ENCODE measurements around the gene BIRC7.

The BIRC7 gene

DNA sequence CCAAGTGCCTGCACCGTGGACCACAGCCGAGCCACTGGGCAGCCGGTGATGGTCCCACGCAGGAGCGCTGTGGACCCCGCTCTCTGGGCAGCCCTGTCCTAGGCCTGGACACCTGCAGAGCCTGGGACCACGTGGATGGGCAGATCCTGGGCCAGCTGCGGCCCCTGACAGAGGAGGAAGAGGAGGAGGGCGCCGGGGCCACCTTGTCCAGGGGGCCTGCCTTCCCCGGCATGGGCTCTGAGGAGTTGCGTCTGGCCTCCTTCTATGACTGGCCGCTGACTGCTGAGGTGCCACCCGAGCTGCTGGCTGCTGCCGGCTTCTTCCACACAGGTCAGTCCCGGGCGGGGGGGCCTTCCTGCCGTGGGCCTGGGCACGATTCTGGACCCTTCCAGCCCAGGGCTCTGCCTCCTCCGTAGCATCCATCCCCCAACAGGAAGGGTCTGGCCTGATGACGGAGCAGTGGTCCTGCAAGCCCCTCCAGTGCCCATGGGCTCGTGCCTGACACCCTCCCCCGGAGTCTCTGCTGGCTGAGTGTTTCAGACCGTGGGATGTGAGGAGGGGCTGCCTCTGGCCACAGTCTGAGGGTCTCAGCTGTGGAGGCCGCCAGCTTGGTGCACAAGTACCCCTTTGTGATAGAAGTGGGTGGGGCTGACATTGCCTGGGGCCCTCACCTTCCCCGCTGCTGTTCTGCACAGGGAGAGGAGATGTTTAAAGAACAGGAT is 572 bp downstream of the BIRC7 start:
- in situ Hi-C loops (cut with MboI; ENCODE audit: low sequenced_read_pairs, unreplicated experiment), result no loop called here
- TF ChIP-seq, protein P1, sequence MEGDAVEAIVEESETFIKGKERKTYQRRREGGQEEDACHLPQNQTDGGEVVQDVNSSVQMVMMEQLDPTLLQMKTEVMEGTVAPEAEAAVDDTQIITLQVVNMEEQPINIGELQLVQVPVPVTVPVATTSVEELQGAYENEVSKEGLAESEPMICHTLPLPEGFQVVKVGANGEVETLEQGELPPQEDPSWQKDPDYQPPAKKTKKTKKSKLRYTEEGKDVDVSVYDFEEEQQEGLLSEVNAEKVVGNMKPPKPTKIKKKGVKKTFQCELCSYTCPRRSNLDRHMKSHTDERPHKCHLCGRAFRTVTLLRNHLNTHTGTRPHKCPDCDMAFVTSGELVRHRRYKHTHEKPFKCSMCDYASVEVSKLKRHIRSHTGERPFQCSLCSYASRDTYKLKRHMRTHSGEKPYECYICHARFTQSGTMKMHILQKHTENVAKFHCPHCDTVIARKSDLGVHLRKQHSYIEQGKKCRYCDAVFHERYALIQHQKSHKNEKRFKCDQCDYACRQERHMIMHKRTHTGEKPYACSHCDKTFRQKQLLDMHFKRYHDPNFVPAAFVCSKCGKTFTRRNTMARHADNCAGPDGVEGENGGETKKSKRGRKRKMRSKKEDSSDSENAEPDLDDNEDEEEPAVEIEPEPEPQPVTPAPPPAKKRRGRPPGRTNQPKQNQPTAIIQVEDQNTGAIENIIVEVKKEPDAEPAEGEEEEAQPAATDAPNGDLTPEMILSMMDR (IDR thresholded peaks at IDR 0.05; ENCODE audit: borderline replicate concordance, control extremely low read depth, extremely low read depth, insufficient read depth, missing control alignments), result no peak
- no peak for DNase-seq (ENCODE audit: low spot score)

DNA sequence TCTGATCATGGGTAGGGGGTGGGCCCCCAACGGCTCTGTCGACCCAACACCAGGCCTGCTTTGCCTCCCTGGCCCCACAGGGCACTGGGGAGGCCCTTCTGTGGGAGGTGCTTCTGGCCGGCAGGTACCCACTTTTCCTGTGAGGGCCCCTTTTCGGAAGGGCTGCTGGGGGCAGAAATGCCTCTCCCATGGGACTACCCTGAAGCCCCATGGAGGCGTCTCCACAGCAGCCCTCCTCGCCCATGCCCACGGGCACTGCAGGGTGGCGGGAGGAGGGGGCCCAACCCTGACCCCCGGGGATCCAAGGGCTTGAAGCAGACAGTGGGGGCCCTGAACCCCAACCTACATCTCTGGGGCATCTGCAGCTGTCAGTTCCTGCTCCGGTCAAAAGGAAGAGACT is 2.3 kb downstream of the BIRC7 start:
- TF ChIP-seq, protein P1 (IDR thresholded peaks at IDR 0.05; ENCODE audit: borderline replicate concordance, control extremely low read depth, extremely low read depth, insufficient read depth, missing control alignments), result no peak
- in situ Hi-C loops (cut with MboI; ENCODE audit: low sequenced_read_pairs, unreplicated experiment), result no loop called here
- no peak for DNase-seq (ENCODE audit: low spot score)

DNA sequence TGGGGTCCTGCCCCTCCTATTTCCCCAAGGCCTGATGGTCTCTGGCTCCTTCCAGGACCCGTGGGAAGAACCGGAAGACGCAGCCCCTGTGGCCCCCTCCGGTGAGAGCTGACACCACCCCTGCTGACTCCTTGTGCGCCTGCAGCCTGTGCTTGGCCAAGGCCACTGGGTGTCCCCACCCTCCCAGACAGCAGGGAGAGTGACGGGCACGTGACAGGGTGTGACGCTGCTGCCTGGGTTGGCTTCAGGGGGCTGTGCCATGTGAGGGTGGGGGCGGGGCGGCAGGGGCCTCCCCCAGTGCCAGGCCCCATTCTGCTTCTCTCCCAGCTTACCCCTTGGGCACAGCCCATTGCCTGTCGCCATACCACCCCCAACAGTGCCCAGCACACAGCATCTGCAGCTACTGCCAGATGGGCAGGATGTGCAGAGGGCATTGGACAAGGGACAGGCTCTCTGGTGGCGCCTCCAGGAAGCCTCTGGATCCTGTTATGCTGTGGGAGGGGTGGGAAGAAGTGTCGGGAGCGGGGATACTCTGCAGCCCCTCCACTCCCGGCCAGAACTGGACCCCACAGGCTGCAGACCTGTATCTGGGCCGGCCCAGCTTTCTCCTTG is 2.9 kb downstream of the BIRC7 start:
- no peak for DNase-seq (ENCODE audit: low spot score)
- in situ Hi-C loops (cut with MboI; ENCODE audit: low sequenced_read_pairs, unreplicated experiment), result no loop called here

DNA sequence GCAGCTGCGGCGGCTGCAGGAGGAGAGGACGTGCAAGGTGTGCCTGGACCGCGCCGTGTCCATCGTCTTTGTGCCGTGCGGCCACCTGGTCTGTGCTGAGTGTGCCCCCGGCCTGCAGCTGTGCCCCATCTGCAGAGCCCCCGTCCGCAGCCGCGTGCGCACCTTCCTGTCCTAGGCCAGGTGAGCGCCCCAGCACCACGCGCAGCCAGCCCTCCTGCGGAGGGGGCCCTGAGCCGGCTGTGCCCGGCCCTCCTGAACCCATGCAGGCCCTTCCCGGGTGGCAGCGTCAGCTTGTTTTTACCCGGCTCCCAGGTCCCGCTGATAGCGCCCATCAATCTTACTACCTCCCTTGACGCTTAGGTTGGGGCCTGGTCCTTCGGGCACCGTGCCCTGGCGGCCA is 3.7 kb downstream of the BIRC7 start:
- in situ Hi-C loops (cut with MboI; ENCODE audit: low sequenced_read_pairs, unreplicated experiment), result no loop called here
- TF ChIP-seq, protein P1 (IDR thresholded peaks at IDR 0.05; ENCODE audit: borderline replicate concordance, control extremely low read depth, extremely low read depth, insufficient read depth, missing control alignments), result no peak

More for the DNA sequence above, 2.9 kb downstream of the BIRC7 start:
- TF ChIP-seq, protein P1 (IDR thresholded peaks at IDR 0.05; ENCODE audit: borderline replicate concordance, control extremely low read depth, extremely low read depth, insufficient read depth, missing control alignments), result no peak

DNA sequence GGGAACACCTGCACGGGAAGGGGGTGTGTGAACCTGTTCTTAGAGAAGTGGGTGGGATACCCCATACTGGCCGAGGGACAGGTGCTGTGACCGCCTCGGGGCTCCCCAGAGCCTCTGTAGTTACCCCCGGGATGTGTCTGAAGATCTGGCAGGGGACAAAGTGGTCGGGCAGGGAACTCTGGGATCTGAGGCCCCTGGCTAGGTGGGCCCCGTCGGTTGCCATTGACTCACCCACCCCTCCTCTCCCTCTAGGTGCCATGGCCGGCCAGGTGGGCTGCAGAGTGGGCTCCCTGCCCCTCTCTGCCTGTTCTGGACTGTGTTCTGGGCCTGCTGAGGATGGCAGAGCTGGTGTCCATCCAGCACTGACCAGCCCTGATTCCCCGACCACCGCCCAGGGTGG is 4.3 kb downstream of the BIRC7 start:
- TF ChIP-seq, protein P1 (IDR thresholded peaks at IDR 0.05; ENCODE audit: borderline replicate concordance, control extremely low read depth, extremely low read depth, insufficient read depth, missing control alignments), result no peak
- in situ Hi-C loops (cut with MboI; ENCODE audit: low sequenced_read_pairs, unreplicated experiment), result no loop called here
- DNase-seq (ENCODE audit: low spot score), result no peak

More for the DNA sequence above, 3.7 kb downstream of the BIRC7 start:
- DNase-seq (ENCODE audit: low spot score), result no peak

DNA sequence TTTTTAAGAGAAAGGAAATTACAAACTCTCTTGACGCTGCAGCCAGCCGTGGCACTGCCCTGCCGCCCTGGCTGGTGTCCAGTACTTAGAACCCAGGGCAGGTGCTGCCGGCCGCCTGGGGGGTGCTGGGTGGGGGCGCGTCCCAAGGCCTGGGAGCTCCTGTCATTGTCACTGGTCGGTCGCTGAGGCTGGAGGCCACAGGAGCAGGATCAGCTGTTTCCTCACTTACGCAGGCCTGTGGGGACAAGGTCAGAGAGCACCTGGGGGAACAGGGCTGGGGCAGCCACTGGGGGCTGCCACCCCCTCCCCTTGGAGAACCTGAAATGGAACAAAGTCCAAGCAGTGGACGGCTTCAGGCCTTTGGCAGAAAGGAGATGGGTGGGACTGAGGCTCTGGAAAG is 5.6 kb downstream of the BIRC7 start:
- TF ChIP-seq, protein P1 (IDR thresholded peaks at IDR 0.05; ENCODE audit: borderline replicate concordance, control extremely low read depth, extremely low read depth, insufficient read depth, missing control alignments), result no peak
- in situ Hi-C loops (cut with MboI; ENCODE audit: low sequenced_read_pairs, unreplicated experiment), result no loop called here
- no peak for DNase-seq (ENCODE audit: low spot score)

Data from GM13976 (cell line).